BJ (cell line): ENCODE results near the gene ARPC5. TPM values are rescaled to one million over a fixed set of nuclear protein-coding genes. Genes with fewer than 3 reads are reported as not detected.
"Not testable (repeated sequence)": the region's sequence is repeated elsewhere in the genome, so short reads cannot be mapped to it uniquely, and the experiment has no call there.

Experiments used
- CTCF ChIA-PET: fragments of 350-600 bp; formaldehyde crosslinking; extraction: SDS; loops from one replicate; lab custom pipeline; 2021; ENCODE audit warnings: antibody characterized with exemption, inconsistent platforms; lab: Yijun Ruan, JAX
- POLR2A ChIA-PET: fragments of 300-600 bp; sonication (Branson Sonifier 250); formaldehyde crosslinking; extraction: SDS; loops from one replicate; lab custom pipeline; 2021; ENCODE audit warnings: antibody characterized with exemption; lab: Charles Lee
- DNase-seq: peaks from one replicate; pipeline ENCODE4 v3.0.0-alpha.2; 2011; ENCODE audit warnings: low read depth
- H3K27me3 ChIP-seq: 2 replicates; pipeline ENCODE4 v1.6.0; 2011; ENCODE audit warnings: low read length; ENCODE audit not compliant: control insufficient read depth, insufficient read depth
- H3K36me3 ChIP-seq: 2 replicates; pipeline ENCODE4 v1.5.1; 2011; ENCODE audit warnings: low read length; ENCODE audit not compliant: control insufficient read depth, insufficient read depth
- H3K4me3 ChIP-seq: 2 replicates; pipeline ENCODE4 v1.5.1; 2011; ENCODE audit warnings: low read depth, mild to moderate bottlenecking, control low read depth, low read length
- polyA plus RNA-seq: library from polyadenylated mRNA; depleted of rRNA; stranded (reverse); fragments of >200 nt; gene quantifications from 2 replicates; pipeline ENCODE4 v1.2.3, GENCODE V29; 2011
- TF ChIP-seq, protein P1 (sequence below): IDR thresholded peaks from 2 replicates; pipeline ENCODE4 v1.5.1; 2011; ENCODE audit warnings: low read depth, mild to moderate bottlenecking, control low read depth, inconsistent platforms, low read length, moderate library complexity; ENCODE audit not compliant: insufficient read depth

ARPC5 gene
- polyA plus RNA-seq, 1 experiment, result 176 TPM

DNA sequence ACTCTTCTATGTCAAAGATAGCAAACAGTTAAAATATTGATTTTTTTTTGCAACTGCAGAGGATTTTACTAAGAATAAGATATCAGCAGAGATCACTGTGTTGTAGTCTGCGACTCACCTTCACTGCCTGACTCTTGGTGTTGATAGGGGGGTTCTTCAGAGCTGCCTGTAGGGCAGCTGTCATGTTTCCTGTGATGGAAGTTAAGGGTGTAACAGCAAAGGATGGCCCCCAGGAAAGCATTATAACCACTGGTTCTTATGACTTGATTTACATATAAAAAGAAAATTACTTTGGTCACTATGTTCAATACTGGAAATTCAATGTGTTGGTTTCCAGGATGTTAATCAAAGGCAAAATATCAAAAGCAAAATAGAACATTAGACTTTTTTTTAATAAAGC lies 2.6 kb downstream of the ARPC5 start:
- ChIA-PET POLR2A (interaction anchor here (0.6 kb wide), 1 partner anchor 1991 kb away, joined by 3 read pairs; no protein-coding TSS in a partner anchor), CTCF (interaction anchor here (0.6 to 1.2 kb wide), 3 partner anchors 12 to 283 kb away, joined by 3 to 4 read pairs (median 4); no protein-coding TSS in a partner anchor)
- peaks cover 2% of the 10 kb centered on the region for H3K36me3 ChIP-seq
- TF ChIP-seq, protein P1, sequence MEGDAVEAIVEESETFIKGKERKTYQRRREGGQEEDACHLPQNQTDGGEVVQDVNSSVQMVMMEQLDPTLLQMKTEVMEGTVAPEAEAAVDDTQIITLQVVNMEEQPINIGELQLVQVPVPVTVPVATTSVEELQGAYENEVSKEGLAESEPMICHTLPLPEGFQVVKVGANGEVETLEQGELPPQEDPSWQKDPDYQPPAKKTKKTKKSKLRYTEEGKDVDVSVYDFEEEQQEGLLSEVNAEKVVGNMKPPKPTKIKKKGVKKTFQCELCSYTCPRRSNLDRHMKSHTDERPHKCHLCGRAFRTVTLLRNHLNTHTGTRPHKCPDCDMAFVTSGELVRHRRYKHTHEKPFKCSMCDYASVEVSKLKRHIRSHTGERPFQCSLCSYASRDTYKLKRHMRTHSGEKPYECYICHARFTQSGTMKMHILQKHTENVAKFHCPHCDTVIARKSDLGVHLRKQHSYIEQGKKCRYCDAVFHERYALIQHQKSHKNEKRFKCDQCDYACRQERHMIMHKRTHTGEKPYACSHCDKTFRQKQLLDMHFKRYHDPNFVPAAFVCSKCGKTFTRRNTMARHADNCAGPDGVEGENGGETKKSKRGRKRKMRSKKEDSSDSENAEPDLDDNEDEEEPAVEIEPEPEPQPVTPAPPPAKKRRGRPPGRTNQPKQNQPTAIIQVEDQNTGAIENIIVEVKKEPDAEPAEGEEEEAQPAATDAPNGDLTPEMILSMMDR, result no peak
- H3K27me3 ChIP-seq, result no peaks in the 10 kb centered on the region
- peak overlapping the region; percentile 98 for H3K4me3 ChIP-seq
- no peak for DNase-seq

DNA sequence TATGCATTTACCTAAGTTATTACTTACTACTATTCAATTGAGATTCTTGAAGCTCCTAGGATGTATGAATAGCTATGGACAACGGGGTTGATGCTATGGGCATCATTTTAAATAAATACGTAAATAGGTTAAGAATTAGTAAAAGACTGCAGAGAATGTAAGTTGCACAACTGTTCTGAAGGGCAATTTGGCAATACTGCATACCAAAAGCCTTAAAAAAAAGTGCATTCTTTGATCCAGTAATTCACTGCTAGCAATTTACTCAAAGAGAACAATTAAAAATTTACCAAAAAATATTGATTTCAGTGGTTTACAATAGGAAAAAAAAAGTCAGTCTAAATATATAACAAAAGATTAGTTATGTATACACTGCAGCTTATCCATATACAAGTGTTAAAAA lies 3.5 kb downstream of the ARPC5 start:
- TF ChIP-seq, protein P1, result no peak
- POLR2A ChIA-PET, result no interaction called here
- H3K27me3 ChIP-seq, result no peaks in the 10 kb centered on the region
- CTCF ChIA-PET, result interaction anchor here (0.7 to 1.2 kb wide), 3 partner anchors 19 to 284 kb away, joined by 3 to 4 read pairs (median 3); no protein-coding TSS in a partner anchor
- H3K4me3 ChIP-seq, result peak overlapping the region; percentile 98
- DNase-seq, result no peak
- peaks cover 2% of the 10 kb centered on the region for H3K36me3 ChIP-seq

DNA sequence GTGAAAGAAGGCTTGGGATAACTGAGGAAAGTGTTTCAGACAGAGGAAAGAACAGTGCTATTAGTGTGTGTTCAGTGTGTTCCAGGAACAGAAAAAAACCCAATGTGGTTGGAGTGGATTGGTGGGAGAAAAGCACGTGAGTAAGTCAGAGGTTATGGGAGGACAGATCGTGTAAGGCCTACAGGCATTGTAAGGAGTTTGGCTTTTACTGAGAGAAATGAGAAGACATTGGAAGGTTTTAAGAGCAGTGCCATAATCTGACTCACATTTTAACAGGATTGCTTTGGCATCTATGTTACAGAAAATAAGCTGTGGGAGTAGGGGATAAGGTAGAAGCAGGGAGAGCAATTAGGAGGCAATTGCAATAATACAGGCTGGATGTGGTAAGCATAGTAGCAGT lies 4.8 kb downstream of the ARPC5 start:
- H3K27me3 ChIP-seq, result no peaks in the 10 kb centered on the region
- ChIA-PET POLR2A (interaction anchor here (0.6 kb wide), 1 partner anchor 125 kb away, joined by 3 read pairs; no protein-coding TSS in a partner anchor), CTCF (no interaction called here)
- no peak for DNase-seq
- no peak overlapping the region for H3K4me3 ChIP-seq
- TF ChIP-seq, protein P1, result no peak
- H3K36me3 ChIP-seq, result peaks cover 2% of the 10 kb centered on the region

DNA sequence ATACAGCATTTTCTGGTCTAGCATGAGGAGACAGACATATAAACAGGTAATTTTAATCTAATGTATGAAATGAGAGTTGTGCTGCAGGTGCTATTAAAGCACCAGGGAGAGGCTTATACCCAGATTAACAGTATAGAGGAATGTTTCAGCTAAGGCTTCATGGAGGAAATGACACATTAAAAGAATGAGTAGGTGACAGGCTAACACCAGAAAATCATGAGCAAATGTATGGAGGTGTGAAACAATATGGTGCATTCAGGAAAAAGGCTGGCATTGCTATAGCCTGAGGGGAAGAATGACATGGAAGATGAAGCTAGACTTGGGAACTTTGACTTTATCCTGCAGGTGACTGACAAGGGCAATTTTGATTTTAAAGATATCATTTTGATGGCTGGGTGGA lies 7.0 kb downstream of the ARPC5 start:
- Histone ChIP-seq H3K4me3 (no peak overlapping the region), H3K36me3 (peaks cover 3% of the 10 kb centered on the region), H3K27me3 (no peaks in the 10 kb centered on the region)
- ChIA-PET POLR2A (no interaction called here), CTCF (interaction anchor here (1.3 to 1.5 kb wide), 2 partner anchors 19 to 24 kb away, joined by 3 to 5 read pairs; no protein-coding TSS in a partner anchor)
- TF ChIP-seq, protein P1, result no peak
- no peak for DNase-seq

DNA sequence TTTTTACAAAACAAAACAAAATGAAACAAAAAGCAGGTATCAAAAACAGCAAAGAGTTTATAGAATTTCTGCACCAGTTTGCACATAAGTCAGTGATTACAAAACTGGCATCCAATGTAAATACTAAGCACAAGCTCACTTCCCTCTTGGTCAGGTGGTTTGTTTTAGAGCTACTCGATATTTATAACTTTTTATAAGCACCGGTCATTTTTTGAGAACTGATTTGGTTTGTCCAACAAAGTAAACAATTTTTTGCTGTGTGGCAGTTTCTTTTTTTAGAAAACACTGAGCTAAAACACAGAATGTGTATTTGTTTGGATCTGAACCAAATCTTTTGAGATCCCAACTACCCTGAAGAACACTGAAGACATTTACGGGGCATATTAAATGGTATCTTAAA lies 9.3 kb downstream of the ARPC5 start:
- CTCF ChIA-PET, result interaction anchor here (0.6 kb wide), 1 partner anchor 295 kb away, joined by 3 read pairs; no protein-coding TSS in a partner anchor
- DNase-seq, H3K4me3 ChIP-seq, H3K27me3 ChIP-seq, H3K36me3 ChIP-seq, POLR2A ChIA-PET: not testable (repeated sequence)
